GM21576 (cell line): ENCODE data around the gene ZNF334.

ENCODE experiments used
- ATAC-seq: cut with Tn5 transposase; IDR thresholded peaks from one replicate; pipeline ENCODE4 v1.9.1; 2021; ENCODE audit warnings: mild to moderate bottlenecking, moderate library complexity; ENCODE audit not compliant: unreplicated experiment

The ZNF334 gene

GRCh38 chr20:46546298-46546697, 32.9 kb upstream of the ZNF334 start:
- ATAC-seq = no peak

DNA sequence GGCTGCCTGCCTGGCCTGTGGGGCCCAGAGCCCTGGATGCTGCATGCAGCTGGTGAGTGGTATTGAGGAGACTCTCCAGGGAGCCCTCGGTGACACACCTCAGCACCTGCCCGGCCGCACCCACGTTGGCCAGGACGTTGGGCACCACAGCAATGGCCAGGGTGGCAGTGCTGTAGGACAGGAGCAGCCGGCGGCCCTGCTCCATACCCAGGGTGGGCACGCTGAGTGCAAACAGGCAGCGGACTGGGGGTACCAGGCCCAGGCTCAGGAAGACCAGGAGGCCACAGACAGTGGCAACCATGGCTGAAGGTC, 32.4 kb upstream of the ZNF334 start:
- ATAC-seq = no peak

- ATAC-seq = no peak
These were observed 31.9 kb upstream of the ZNF334 start for GRCh38 chr20:46545077-46545826.

- ATAC-seq = no peak
These were observed 31.2 kb upstream of the ZNF334 start for GRCh38 chr20:46544576-46544975.

GRCh38 chr20:46543959-46544358, 30.6 kb upstream of the ZNF334 start:
- ATAC-seq = no peak

GRCh38 chr20:46543033-46543432, 29.7 kb upstream of the ZNF334 start:
- no peak for ATAC-seq

- ATAC-seq = no peak
These were observed 28.0 kb upstream of the ZNF334 start for GRCh38 chr20:46541229-46541935.

GRCh38 chr20:46539113-46539512, 25.8 kb upstream of the ZNF334 start:
- no peak for ATAC-seq

GRCh38 chr20:46530640-46531039, 17.3 kb upstream of the ZNF334 start:
- ATAC-seq = no peak

GRCh38 chr20:46523696-46524328, 10.5 kb upstream of the ZNF334 start:
- ATAC-seq = no peak

GRCh38 chr20:46523108-46523507, 9.7 kb upstream of the ZNF334 start:
- ATAC-seq = no peak

GRCh38 chr20:46520976-46521579, 7.7 kb upstream of the ZNF334 start:
- ATAC-seq = no peak

DNA sequence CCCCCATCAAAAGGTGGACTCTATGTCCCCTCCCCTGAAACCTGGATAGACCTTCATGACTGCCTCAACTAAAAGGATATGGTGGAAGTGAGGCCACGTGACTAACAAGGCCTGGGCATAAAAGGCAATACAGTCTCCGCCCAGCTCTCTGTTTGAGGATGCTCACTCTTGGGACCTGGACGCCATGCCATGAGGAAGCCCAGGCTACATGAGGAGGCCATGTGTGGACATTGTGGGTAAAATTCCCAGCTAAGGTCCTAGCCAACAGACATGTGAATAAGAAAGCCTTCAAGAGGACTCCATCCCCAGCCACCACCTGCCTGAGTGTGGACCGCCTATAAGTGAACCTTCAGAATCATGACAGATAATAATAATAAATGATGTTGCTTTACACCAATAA, 7.2 kb upstream of the ZNF334 start:
- no peak for ATAC-seq

DNA sequence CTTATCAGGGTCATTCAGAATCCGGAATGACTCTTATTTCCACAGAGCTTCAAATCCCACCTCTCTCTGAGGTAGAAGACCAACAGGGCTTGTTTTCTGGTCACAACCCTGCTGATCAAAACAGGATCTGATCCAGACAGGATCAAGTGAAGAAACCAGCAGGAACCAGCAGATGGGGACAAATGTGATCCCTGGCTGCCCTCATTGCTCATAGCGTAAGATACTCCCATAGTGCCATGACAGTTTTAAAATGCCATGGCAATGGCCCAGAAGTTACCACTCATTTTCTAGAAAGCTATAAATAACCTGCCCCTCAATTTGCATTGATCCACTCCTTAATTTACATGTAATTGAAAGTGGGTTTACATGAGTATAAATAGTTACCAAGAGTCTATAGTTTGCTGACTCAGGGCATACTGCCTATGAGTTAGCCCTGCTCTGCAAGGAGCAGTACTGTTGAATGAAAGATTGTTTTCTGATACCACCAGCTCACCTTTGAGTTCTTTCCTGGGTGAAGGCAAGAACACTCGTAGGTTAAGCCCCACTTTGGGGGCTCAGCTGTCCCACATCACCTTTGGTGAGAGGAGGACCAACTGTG, 6.2 kb upstream of the ZNF334 start:
- no peak for ATAC-seq

GRCh38 chr20:46509523-46509922, 3.8 kb downstream of the ZNF334 start:
- ATAC-seq = no peak

DNA sequence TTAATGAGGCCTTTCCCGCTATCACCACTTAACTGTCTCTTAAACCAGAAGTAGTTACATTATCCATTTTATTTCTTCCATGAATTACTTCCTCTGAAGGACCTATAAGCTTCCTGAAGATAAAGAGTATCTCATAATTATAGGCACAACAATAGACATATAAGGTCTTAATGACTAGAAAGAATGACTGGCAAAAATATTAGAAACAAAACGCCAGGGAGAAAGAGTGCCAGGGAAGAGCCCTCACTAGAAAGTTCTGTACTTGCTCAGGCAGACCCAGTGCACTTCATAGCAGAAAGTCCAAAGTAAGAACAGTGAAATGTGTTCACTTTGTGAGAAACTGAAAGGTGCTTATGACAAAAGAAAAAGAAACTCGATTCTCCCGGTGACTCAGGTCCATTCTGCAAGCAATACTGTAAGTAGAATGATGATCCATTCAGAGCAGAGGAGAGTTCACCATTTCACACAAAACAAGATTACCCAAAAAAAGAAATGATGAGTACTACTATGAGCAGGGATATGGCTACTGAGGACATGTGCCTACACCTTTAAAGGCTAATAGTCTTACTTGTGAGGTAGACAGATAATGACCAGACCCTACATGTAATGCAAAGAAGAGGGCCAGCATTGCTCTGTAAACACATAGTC, 5.5 kb downstream of the ZNF334 start:
- no peak for ATAC-seq

DNA sequence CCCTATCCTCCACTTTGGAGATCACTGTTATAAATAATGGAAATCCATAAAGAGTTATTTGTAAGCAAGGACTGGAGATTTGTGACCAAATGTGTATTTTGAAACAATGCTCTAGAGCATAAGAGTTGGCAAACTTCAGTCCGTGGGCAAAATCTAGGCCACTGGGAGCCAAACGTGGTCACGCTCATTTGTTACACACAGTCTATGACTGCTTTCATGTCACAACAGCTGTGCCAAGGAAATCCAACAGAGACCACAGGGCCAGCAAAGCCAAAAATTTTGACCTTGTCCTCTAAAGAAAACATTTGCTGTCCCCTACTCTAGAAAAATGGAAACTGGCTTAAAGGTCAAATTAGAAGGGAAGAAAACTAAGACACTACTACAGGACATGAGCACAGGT, 7.9 kb downstream of the ZNF334 start:
- ATAC-seq = no peak

GRCh38 chr20:46501961-46502360, 11.4 kb downstream of the ZNF334 start:
- ATAC-seq = no peak

- no peak for ATAC-seq
These were observed 11.9 kb downstream of the ZNF334 start for GRCh38 chr20:46501337-46501942.

GRCh38 chr20:46494077-46494476, 19.3 kb downstream of the ZNF334 start:
- no peak for ATAC-seq

DNA sequence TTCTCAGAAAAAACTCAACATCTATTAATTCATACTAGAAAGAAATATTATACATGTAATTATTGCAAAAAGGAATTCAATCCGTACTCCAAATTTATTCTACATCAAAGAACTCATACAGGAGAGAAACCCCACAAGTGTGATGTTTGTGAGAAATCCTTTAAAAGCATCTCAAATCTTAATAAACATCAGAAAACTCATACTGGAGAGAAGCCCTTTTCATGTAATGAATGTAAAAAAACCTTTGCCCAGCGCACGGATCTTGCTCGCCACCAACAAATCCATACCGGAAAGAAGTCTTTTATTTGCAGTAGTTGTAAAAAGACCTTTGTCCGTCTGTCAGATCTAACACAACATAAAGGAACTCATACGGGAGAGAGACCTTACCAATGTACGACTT, 22.0 kb downstream of the ZNF334 start:
- no peak for ATAC-seq
